ENCODE data around the gene TLCD4. TPM values are rescaled to one million over a fixed set of nuclear protein-coding genes. Genes with fewer than 3 reads are reported as not detected.

TLCD4 gene
- total and polyA plus RNA-seq, 2 of the 13 experiments (the other 11 are each of a cell fraction or from before 2014, with no cell fraction given): 4.7 to 14.5 TPM

GRCh38 chr1:95122151-95122697, 5.1 kb downstream of the TLCD4 start (continued):
- TF ChIP-seq, protein P1, sequence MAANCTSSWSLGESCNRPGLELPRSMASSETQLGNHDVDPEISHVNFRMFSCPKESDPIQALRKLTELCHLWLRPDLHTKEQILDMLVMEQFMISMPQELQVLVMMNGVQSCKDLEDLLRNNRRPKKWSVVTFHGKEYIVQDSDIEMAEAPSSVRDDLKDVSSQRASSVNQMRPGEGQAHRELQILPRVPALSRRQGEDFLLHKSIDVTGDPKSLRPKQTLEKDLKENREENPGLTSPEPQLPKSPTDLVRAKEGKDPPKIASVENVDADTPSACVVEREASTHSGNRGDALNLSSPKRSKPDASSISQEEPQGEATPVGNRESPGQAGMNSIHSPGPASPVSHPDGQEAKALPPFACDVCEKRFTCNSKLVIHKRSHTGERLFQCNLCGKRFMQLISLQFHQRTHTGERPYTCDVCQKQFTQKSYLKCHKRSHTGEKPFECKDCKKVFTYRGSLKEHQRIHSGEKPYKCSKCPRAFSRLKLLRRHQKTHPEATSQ (CRISPR knock-in tag; IDR thresholded peaks at IDR 0.05; ENCODE audit: borderline replicate concordance): peak; percentile 52
- peak; percentile 98 for TF ChIP-seq TBX2 (CRISPR knock-in tag; IDR thresholded peaks at IDR 0.05; ENCODE audit: borderline replicate concordance)
- TF ChIP-seq MAFK (conservative IDR thresholded peaks at IDR 0.05 in 1 of 2, IDR thresholded peaks at IDR 0.05 in 1 of 2; ENCODE audit: low read length in 2 of 2): no peak
- peak; percentile 97 for TF ChIP-seq ZMYM3 (CRISPR knock-in tag; IDR thresholded peaks at IDR 0.05)
- no peak for TF ChIP-seq ZHX1 (CRISPR knock-in tag; IDR thresholded peaks at IDR 0.05; ENCODE audit: low read depth)
- TF ChIP-seq NR2F6 (IDR thresholded peaks at IDR 0.05): peak; percentile 99
- TF ChIP-seq NR2F6 (CRISPR knock-in tag; IDR thresholded peaks at IDR 0.05): peak; percentile 99
- peak; percentile 92; the same call in 1 of the 2 replicates for TF ChIP-seq ZNF710 (CRISPR knock-in tag; IDR thresholded peaks at IDR 0.05; ENCODE audit: borderline replicate concordance)
- no peak; the same call in 1 of the 2 replicates for TF ChIP-seq ZNF691 (CRISPR knock-in tag; IDR thresholded peaks at IDR 0.05; ENCODE audit: borderline replicate concordance, low read depth)
- peak; percentile 64; the same call in 1 of the 2 replicates for TF ChIP-seq KAT8 (CRISPR knock-in tag; IDR thresholded peaks at IDR 0.05)
- TF ChIP-seq, protein P2, sequence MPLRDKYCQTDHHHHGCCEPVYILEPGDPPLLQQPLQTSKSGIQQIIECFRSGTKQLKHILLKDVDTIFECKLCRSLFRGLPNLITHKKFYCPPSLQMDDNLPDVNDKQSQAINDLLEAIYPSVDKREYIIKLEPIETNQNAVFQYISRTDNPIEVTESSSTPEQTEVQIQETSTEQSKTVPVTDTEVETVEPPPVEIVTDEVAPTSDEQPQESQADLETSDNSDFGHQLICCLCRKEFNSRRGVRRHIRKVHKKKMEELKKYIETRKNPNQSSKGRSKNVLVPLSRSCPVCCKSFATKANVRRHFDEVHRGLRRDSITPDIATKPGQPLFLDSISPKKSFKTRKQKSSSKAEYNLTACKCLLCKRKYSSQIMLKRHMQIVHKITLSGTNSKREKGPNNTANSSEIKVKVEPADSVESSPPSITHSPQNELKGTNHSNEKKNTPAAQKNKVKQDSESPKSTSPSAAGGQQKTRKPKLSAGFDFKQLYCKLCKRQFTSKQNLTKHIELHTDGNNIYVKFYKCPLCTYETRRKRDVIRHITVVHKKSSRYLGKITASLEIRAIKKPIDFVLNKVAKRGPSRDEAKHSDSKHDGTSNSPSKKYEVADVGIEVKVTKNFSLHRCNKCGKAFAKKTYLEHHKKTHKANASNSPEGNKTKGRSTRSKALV (CRISPR knock-in tag; IDR thresholded peaks at IDR 0.05): peak; percentile 46; the same call in 1 of the 2 replicates
- TF ChIP-seq ZNF260 (CRISPR knock-in tag; IDR thresholded peaks at IDR 0.05; ENCODE audit: borderline replicate concordance, low read depth): no peak
- TF ChIP-seq ZNF460 (CRISPR knock-in tag; IDR thresholded peaks at IDR 0.05; ENCODE audit: borderline replicate concordance): peak; percentile 98
- TF ChIP-seq TARDBP (CRISPR knock-in tag; IDR thresholded peaks at IDR 0.05): peak; percentile 84; the same call in 1 of the 2 replicates
- TF ChIP-seq MAF1 (CRISPR knock-in tag; IDR thresholded peaks at IDR 0.05; ENCODE audit: borderline replicate concordance): no peak
- no peak for TF ChIP-seq ZNF841 (CRISPR knock-in tag; IDR thresholded peaks at IDR 0.05; ENCODE audit: borderline replicate concordance)
- TF ChIP-seq ZNF24 (IDR thresholded peaks at IDR 0.05): no peak
- TF ChIP-seq HES4 (CRISPR knock-in tag; IDR thresholded peaks at IDR 0.05; ENCODE audit: borderline replicate concordance): no peak
- TF ChIP-seq ASH2L (IDR thresholded peaks at IDR 0.05; ENCODE audit: insufficient read length, low read depth, low read length): peak; percentile 85
